ENCODE measurements around the gene RHBDF2.

The RHBDF2 gene

DNA sequence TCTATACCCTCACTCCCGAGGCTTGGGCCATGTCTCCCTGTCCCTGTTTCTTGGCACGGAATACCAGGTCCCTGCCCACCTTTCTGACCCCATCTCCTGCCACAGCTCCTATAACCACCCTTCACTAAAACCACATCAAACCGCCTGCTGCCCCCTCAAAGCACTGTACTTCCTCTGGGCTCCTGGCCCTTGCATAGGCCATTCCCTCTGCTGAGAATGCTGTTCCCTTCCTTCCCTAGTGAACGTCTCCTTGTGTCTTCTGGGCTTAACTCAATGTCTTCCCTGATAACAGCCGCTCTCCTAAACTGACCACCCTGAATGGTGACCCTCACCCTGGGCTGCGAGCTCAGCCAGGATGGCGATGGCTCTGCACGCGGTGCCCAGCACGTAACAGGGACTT, 23.1 kb downstream of the RHBDF2 start:
- TF ChIP-seq, protein P1, sequence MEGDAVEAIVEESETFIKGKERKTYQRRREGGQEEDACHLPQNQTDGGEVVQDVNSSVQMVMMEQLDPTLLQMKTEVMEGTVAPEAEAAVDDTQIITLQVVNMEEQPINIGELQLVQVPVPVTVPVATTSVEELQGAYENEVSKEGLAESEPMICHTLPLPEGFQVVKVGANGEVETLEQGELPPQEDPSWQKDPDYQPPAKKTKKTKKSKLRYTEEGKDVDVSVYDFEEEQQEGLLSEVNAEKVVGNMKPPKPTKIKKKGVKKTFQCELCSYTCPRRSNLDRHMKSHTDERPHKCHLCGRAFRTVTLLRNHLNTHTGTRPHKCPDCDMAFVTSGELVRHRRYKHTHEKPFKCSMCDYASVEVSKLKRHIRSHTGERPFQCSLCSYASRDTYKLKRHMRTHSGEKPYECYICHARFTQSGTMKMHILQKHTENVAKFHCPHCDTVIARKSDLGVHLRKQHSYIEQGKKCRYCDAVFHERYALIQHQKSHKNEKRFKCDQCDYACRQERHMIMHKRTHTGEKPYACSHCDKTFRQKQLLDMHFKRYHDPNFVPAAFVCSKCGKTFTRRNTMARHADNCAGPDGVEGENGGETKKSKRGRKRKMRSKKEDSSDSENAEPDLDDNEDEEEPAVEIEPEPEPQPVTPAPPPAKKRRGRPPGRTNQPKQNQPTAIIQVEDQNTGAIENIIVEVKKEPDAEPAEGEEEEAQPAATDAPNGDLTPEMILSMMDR (IDR thresholded peaks at IDR 0.05; ENCODE audit: low read depth, low read length, missing control alignments), result no peak
- in situ Hi-C loops (cut with HindIII; ENCODE audit: low sequenced_read_pairs), result no loop called here
- DNase-seq (ENCODE audit: low read depth), result no peak
- H3K4me3 ChIP-seq (ENCODE audit: low read depth, low read length), result no peak overlapping the region

DNA sequence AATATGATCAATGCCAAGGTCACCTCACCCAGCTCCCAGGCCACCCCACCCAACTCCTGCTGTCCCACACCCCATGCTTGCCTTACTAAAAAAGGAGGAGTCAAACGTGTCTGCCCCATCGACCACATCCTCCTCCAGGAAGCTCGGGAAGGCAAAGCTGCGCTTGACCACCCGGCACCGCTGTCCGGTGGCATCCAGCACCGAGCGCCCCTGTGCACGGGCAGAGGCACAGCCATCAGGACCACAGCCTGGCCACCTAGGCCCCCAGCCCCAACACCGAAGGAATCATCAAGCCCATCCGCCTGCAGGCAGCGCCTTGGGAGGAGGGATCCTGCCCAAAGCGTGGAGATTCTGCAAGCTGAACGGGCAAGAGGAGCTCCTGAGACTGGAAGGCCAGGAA, 23.6 kb downstream of the RHBDF2 start:
- in situ Hi-C loops (cut with HindIII; ENCODE audit: low sequenced_read_pairs), result no loop called here
- H3K4me3 ChIP-seq (ENCODE audit: low read depth, low read length), result no peak overlapping the region
- TF ChIP-seq, protein P1 (IDR thresholded peaks at IDR 0.05; ENCODE audit: low read depth, low read length, missing control alignments), result no peak
- DNase-seq (ENCODE audit: low read depth), result no peak

DNA sequence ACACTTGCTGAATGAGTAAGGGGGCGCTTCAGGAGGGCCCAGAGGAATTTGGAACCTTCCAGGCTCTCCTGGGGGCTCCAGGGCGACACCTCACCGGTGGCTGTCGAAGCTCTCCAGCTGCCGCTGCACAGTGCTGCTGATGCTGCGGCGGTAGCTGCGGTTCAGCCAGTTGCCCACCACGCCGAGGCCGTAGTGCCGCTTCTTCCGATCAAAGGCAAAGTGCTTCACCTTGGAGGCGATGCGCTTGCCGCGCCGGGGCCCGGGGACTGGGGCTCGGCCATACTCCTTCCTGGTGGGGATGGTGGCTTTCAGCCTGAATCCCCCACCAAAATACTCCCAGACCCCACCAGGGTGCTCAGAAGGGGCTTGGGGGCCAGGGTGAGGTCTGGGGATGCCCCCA, 24.5 kb downstream of the RHBDF2 start:
- H3K4me3 ChIP-seq (ENCODE audit: low read depth, low read length), result no peak overlapping the region
- in situ Hi-C loops (cut with HindIII; ENCODE audit: low sequenced_read_pairs), result no loop called here
- DNase-seq (ENCODE audit: low read depth), result no peak
- TF ChIP-seq, protein P1 (IDR thresholded peaks at IDR 0.05; ENCODE audit: low read depth, low read length, missing control alignments), result no peak

DNA sequence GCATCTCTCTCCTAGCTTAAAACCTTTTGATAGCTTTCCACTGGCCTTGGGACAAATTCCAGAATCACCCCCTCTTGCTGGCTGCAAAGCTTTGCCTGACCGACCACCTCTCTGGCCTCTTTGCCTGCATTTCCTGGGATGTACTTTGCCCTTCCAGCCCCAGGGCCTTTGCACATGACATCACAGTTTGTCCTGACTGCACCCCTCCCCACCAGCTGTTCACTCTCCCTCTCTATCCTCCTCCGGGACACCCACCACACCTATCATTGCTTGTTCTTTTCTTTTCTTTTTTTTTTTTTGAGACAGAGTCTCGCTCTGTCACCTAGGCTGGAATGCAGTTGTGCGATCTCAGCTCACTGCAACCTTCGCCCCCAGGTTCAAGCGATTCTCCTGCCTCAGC, 25.9 kb downstream of the RHBDF2 start:
- TF ChIP-seq, protein P1 (IDR thresholded peaks at IDR 0.05; ENCODE audit: low read depth, low read length, missing control alignments), result no peak
- in situ Hi-C loops (cut with HindIII; ENCODE audit: low sequenced_read_pairs), result no loop called here

DNA sequence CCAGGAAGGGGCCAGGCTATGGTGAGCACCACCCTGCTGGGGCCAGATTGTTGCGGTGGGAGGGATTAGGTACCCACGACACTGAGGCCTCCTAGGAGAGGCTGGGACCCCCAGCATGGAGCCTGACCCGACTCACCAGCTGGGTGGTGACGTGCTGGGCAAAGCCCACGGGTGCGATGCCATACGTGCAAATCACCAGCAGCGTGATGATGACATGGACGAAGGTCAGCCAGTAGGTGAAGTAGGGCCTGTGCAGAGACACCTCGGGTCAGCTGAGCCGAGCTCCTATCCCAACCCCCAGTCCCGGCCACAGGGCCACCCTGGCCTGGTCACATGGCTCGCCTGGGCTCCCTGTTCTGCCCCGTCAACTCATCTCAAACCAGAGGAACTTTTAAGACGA, 26.3 kb downstream of the RHBDF2 start:
- H3K4me3 ChIP-seq (ENCODE audit: low read depth, low read length), result no peak overlapping the region
- DNase-seq (ENCODE audit: low read depth), result no peak
- in situ Hi-C loops (cut with HindIII; ENCODE audit: low sequenced_read_pairs), result loop anchor here (25.0 kb wide), 1 partner anchor 162 kb away; the partner anchor contains the start of gene ST6GALNAC1
- TF ChIP-seq, protein P1 (IDR thresholded peaks at IDR 0.05; ENCODE audit: low read depth, low read length, missing control alignments), result no peak

More for the DNA sequence above, 25.9 kb downstream of the RHBDF2 start:
- DNase-seq (ENCODE audit: low read depth), result no peak
- H3K4me3 ChIP-seq (ENCODE audit: low read depth, low read length), result no peak overlapping the region

DNA sequence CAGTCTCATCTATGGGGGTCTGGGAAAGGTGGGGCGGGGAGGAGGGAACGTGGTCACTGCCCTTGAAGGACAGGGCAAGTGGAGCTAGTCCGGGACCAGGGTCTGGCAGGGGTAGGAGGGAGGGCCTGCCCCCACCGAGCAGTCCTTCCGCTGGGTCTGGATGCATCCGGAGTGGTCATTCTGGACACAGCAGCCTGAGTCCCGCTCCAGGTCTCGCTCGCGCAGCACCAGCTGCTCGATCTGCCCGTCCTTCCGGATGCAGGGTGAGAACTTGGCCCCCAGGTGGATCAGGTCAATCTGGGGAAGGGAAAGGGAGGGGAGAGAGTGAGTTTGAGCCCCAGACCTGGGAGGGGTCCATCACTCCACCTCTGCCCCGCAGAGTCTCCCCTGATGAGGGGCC, 27.0 kb downstream of the RHBDF2 start:
- in situ Hi-C loops (cut with HindIII; ENCODE audit: low sequenced_read_pairs), result loop anchor here (25.0 kb wide), 1 partner anchor 163 kb away; the partner anchor contains the start of gene ST6GALNAC1
- TF ChIP-seq, protein P1 (IDR thresholded peaks at IDR 0.05; ENCODE audit: low read depth, low read length, missing control alignments), result no peak
- no peak overlapping the region for H3K4me3 ChIP-seq (ENCODE audit: low read depth, low read length)
- DNase-seq (ENCODE audit: low read depth), result no peak
